PC-9 (cell line): ENCODE measurements around the gene INSYN2B. TPM values are rescaled to one million over a fixed set of nuclear protein-coding genes. Genes with fewer than 3 reads are reported as not detected.

ENCODE experiments used
- BruUV-seq: library from RNA; stranded (reverse); fragments of 400-500 nt; replicated peaks from 2 replicates; lab custom pipeline; 2021; lab: Mats Ljungman, UMichigan
- CTCF ChIA-PET: fragments of 300-600 bp; sonication (Branson Sonifier 250); formaldehyde crosslinking; loops from one replicate; lab custom pipeline; 2022; ENCODE audit warnings: antibody characterized with exemption; lab: Charles Lee
- POLR2A ChIA-PET: fragments of 300-600 bp; sonication (Branson Sonifier 250); formaldehyde crosslinking; loops from one replicate; lab custom pipeline; 2022; ENCODE audit warnings: antibody characterized with exemption; ENCODE audit not compliant: unreplicated experiment; lab: Charles Lee
- DNase-seq, 2 experiments: peaks; one replicate each; pipeline versions ENCODE4 v3.0.0 to v3.0.0-alpha.2; 2015 to 2022; ENCODE audit warnings: mixed read lengths in 1 of 2
- H2AFZ ChIP-seq: fragments of 200-600 bp; sonication (generic); 2 replicates; pipeline ENCODE4 v1.8.1; 2017; ENCODE audit warnings: antibody characterized with exemption
- H3F3A ChIP-seq: fragments of 200-600 bp; sonication (generic); 2 replicates; pipeline ENCODE4 v1.8.1; 2017; ENCODE audit warnings: antibody characterized with exemption, mild to moderate bottlenecking, low read depth; ENCODE audit not compliant: insufficient read depth
- H3K27ac ChIP-seq: fragments of 200-600 bp; sonication (generic); 2 replicates; pipeline ENCODE4 v1.6.1; 2016; ENCODE audit warnings: mixed run types
- H3K27me3 ChIP-seq: fragments of 200-600 bp; sonication (generic); 2 replicates; pipeline ENCODE4 v1.6.1; 2016; ENCODE audit warnings: low read depth, mixed run types; ENCODE audit not compliant: insufficient read depth
- H3K36me3 ChIP-seq: fragments of 200-600 bp; sonication (generic); 2 replicates; pipeline ENCODE4 v1.6.1; 2016; ENCODE audit warnings: low read depth, mixed run types
- H3K4me1 ChIP-seq: fragments of 200-600 bp; sonication (generic); replicated peaks from 2 replicates; pipeline ENCODE4 v1.6.1; 2016; ENCODE audit warnings: mixed run types; ENCODE audit not compliant: insufficient read depth
- H3K4me2 ChIP-seq: fragments of 200-600 bp; sonication (generic); 2 replicates; pipeline ENCODE4 v1.6.1; 2017; ENCODE audit warnings: mixed run types
- H3K4me3 ChIP-seq: fragments of 200-600 bp; sonication (generic); 2 replicates; pipeline ENCODE4 v1.6.1; 2016; ENCODE audit warnings: mixed run types
- H3K79me2 ChIP-seq: fragments of 200-600 bp; sonication (generic); 2 replicates; pipeline ENCODE4 v1.6.1; 2017; ENCODE audit warnings: low read depth, mixed run types
- H3K9me2 ChIP-seq: fragments of 200-600 bp; sonication (generic); 2 replicates; pipeline ENCODE4 v1.8.1; 2017; ENCODE audit warnings: mild to moderate bottlenecking; ENCODE audit not compliant: insufficient read depth
- H3K9me3 ChIP-seq: fragments of 200-600 bp; sonication (generic); 2 replicates; pipeline ENCODE4 v1.8.1; 2016; ENCODE audit warnings: low read depth; ENCODE audit not compliant: insufficient read depth
- H4K20me1 ChIP-seq: fragments of 200-600 bp; sonication (generic); 2 replicates; pipeline ENCODE4 v1.8.1; 2017; ENCODE audit not compliant: insufficient read depth
- CTCF ChIP-seq: fragments of 200-600 bp; sonication (generic); conservative IDR thresholded peaks from 2 replicates; pipeline ENCODE4 v1.6.1; 2017; ENCODE audit warnings: mixed run types, antibody characterized with exemption, mild to moderate bottlenecking, moderate library complexity
- EZH2 ChIP-seq: fragments of 200-600 bp; sonication (generic); IDR thresholded peaks from 2 replicates; pipeline ENCODE4 v1.8.0; 2017; ENCODE audit warnings: antibody characterized with exemption, low read depth
- intact Hi-C: fragments of 100-400 bp; cut with micrococcal nuclease; formaldehyde crosslinking; loops from one replicate; pipeline ENCODE4 v1.10.0; 2022; ENCODE audit not compliant: unreplicated experiment
- total RNA-seq: library from RNA; stranded (reverse); gene quantifications from 2 replicates; pipeline ENCODE4 v1.2.3, GENCODE V29; 2021

The INSYN2B gene
- total RNA-seq, 1 experiment from 2014 or later, result not detected

- Histone ChIP-seq H3K79me2 (no peaks in the 10 kb centered on the region), H3K4me3 (no peak overlapping the region), H3K9me3 (no peaks in the 10 kb centered on the region), H3K4me1 (no peaks in the 10 kb centered on the region), H3K9me2 (no peaks in the 10 kb centered on the region), H2AFZ (no peak overlapping the region), H3K27me3 (no peaks in the 10 kb centered on the region), H3F3A (no peaks in the 10 kb centered on the region), H3K36me3 (no peaks in the 10 kb centered on the region), H3K27ac (no peak overlapping the region), H4K20me1 (no peaks in the 10 kb centered on the region), H3K4me2 (no peak overlapping the region)
- CTCF ChIA-PET, result no interaction called here
- TF ChIP-seq EZH2 (no peak), CTCF (no peak)
- intact Hi-C loops, result no loop called here
- BruUV-seq, result no TSS peak
- POLR2A ChIA-PET, result no interaction called here
- DNase-seq, result no peak
These were observed 71.4 kb downstream of the INSYN2B start for GRCh38 chr5:169908864-169909263.

- intact Hi-C loops, result no loop called here
- H3K36me3 ChIP-seq, result no peaks in the 10 kb centered on the region
- H3K79me2 ChIP-seq, result no peaks in the 10 kb centered on the region
- TF ChIP-seq EZH2, result no peak
- no peak for TF ChIP-seq CTCF
- no peak overlapping the region for H3K4me3 ChIP-seq
- no peak for DNase-seq
- no peak overlapping the region for H2AFZ ChIP-seq
- no peak overlapping the region for H3K4me2 ChIP-seq
- H3K4me1 ChIP-seq, result peaks cover 7% of the 10 kb centered on the region
- H3K9me2 ChIP-seq, result no peaks in the 10 kb centered on the region
- no peaks in the 10 kb centered on the region for H3K9me3 ChIP-seq
- ChIA-PET CTCF (no interaction called here), POLR2A (no interaction called here)
- no peak overlapping the region for H3K27ac ChIP-seq
- H4K20me1 ChIP-seq, result no peaks in the 10 kb centered on the region
- H3F3A ChIP-seq, result no peaks in the 10 kb centered on the region
- no TSS peak for BruUV-seq
- H3K27me3 ChIP-seq, result no peaks in the 10 kb centered on the region
These were observed 73.3 kb downstream of the INSYN2B start for GRCh38 chr5:169906745-169907649.

- Histone ChIP-seq H3K79me2 (no peaks in the 10 kb centered on the region), H3K4me3 (no peak overlapping the region), H4K20me1 (no peaks in the 10 kb centered on the region), H3F3A (no peaks in the 10 kb centered on the region), H3K4me2 (no peak overlapping the region), H3K27me3 (no peaks in the 10 kb centered on the region), H2AFZ (no peak overlapping the region), H3K9me3 (no peaks in the 10 kb centered on the region), H3K4me1 (peaks cover 12% of the 10 kb centered on the region), H3K9me2 (no peaks in the 10 kb centered on the region), H3K36me3 (no peaks in the 10 kb centered on the region), H3K27ac (no peak overlapping the region)
- intact Hi-C loops, result no loop called here
- no peak for DNase-seq
- POLR2A ChIA-PET, result no interaction called here
- no TSS peak for BruUV-seq
- TF ChIP-seq EZH2 (no peak), CTCF (no peak)
- CTCF ChIA-PET, result interaction anchor here (0.6 to 0.7 kb wide), 2 partner anchors 75 to 753 kb away, joined by 4 read pairs; partner anchors contain the start of gene INSYN2B
These were observed 75.3 kb downstream of the INSYN2B start for GRCh38 chr5:169905017-169905416.
